DMS114 treated with DMSO at 0.1 percent for 48 hours (cell line): ENCODE results near the gene SHMT1.
A peak's percentile ranks its signal among the peaks of the same experiment; 100 is the strongest.
"Not testable (repeated sequence)": the region's sequence is repeated elsewhere in the genome, so short reads cannot be mapped to it uniquely, and the experiment has no call there.

ENCODE experiments used
- DNase-seq: peaks from one replicate; lab custom pipeline; 2025; ENCODE audit not compliant: unreplicated experiment; lab: John Stamatoyannopoulos, UW

The SHMT1 gene

GRCh38 chr17:18326572-18326971 lies 36.8 kb downstream of the SHMT1 start:
- no peak for DNase-seq

GRCh38 chr17:18326039-18326438 lies 37.3 kb downstream of the SHMT1 start:
- no peak for DNase-seq

- DNase-seq: no peak
These were observed 39.0 kb downstream of the SHMT1 start for GRCh38 chr17:18324140-18325050.

GRCh38 chr17:18323507-18324139 lies 39.7 kb downstream of the SHMT1 start:
- no peak for DNase-seq

- DNase-seq: no peak
These were observed 40.3 kb downstream of the SHMT1 start for GRCh38 chr17:18323007-18323406.

GRCh38 chr17:18322522-18322921 lies 40.8 kb downstream of the SHMT1 start:
- DNase-seq: no peak

GRCh38 chr17:18321309-18321708 lies 42.0 kb downstream of the SHMT1 start:
- no peak for DNase-seq

- no peak for DNase-seq
These were observed 43.0 kb downstream of the SHMT1 start for GRCh38 chr17:18320301-18320700.

- peak; percentile 14 for DNase-seq
These were observed 43.6 kb downstream of the SHMT1 start for GRCh38 chr17:18319604-18320256.

- no peak for DNase-seq
These were observed 44.4 kb downstream of the SHMT1 start for GRCh38 chr17:18318771-18319450.

- no peak for DNase-seq
These were observed 45.2 kb downstream of the SHMT1 start for GRCh38 chr17:18318117-18318516.

GRCh38 chr17:18315961-18316360 lies 47.4 kb downstream of the SHMT1 start:
- DNase-seq: no peak

GRCh38 chr17:18315562-18315922 lies 47.8 kb downstream of the SHMT1 start:
- DNase-seq: no peak

GRCh38 chr17:18314731-18315561 lies 48.4 kb downstream of the SHMT1 start, which contains the start of the genes SMCR8 and TOP3A:
TSS of gene SMCR8 (plus strand) at chr17:18315293. CDS start at chr17:18315790, 497 bp downstream.
TSS of gene TOP3A (minus strand) at chr17:18314994. CDS start at chr17:18314778, 216 bp downstream.
- DNase-seq: peak; percentile 73

- DNase-seq: no peak
These were observed 49.2 kb downstream of the SHMT1 start for GRCh38 chr17:18314059-18314730.

GRCh38 chr17:18309202-18309601 lies 54.1 kb downstream of the SHMT1 start:
- no peak for DNase-seq

- not testable (repeated sequence) for DNase-seq
These were observed 60.1 kb downstream of the SHMT1 start for GRCh38 chr17:18303206-18303605.

GRCh38 chr17:18300725-18301480 lies 62.4 kb downstream of the SHMT1 start:
- no peak for DNase-seq

GRCh38 chr17:18298061-18298460 lies 65.3 kb downstream of the SHMT1 start:
- DNase-seq: not testable (repeated sequence)
